K562 (cell line): ENCODE results near the gene MARCHF9. TPM values are rescaled to one million over a fixed set of nuclear protein-coding genes. Genes with fewer than 3 reads are reported as not detected.

Experiments used
- MAZ ChIP-seq, 2 experiments: fragments of 450-650 bp in 1 of 2; sonication (generic) in 1 of 2; formaldehyde crosslinking; IDR thresholded peaks in 1 of 2; conservative IDR thresholded peaks in 1 of 2; 2 replicates each; pipeline versions ENCODE4 v1.4.0 to v1.5.0; 2020; ENCODE audit warnings: mild to moderate bottlenecking in 1 of 2, missing genetic modification reagents in 1 of 2
- MEF2A ChIP-seq: IDR thresholded peaks from 2 replicates; pipeline ENCODE4 v1.6.1; 2011; ENCODE audit warnings: low read depth, mild to moderate bottlenecking, low read length, moderate library complexity; ENCODE audit not compliant: control insufficient read depth
- NFYB ChIP-seq: IDR thresholded peaks from 2 replicates; pipeline ENCODE4 v1.6.1; 2011; ENCODE audit warnings: mild to moderate bottlenecking, moderate library complexity; ENCODE audit not compliant: insufficient read length; ENCODE audit errors: extremely low read depth
- PCBP1 ChIP-seq: fragments of 200-400 bp; formaldehyde crosslinking; IDR thresholded peaks from 2 replicates; pipeline ENCODE4 v1.6.1; 2018; ENCODE audit warnings: mild to moderate bottlenecking, low read depth, low read length; ENCODE audit not compliant: poor library complexity, severe bottlenecking
- POLR2A ChIP-seq: fragments of 450-650 bp; conservative IDR thresholded peaks from 2 replicates; pipeline ENCODE4 v1.6.1; 2016
- SAFB2 ChIP-seq: fragments of 200-400 bp; formaldehyde crosslinking; IDR thresholded peaks from 2 replicates; pipeline ENCODE4 v1.6.1; 2018; ENCODE audit warnings: borderline replicate concordance, low read length, low read depth, moderate library complexity; ENCODE audit not compliant: severe bottlenecking
- polyA plus RNA-seq, 8 experiments: library from polyadenylated mRNA; depleted of rRNA in 4 of 8; stranded (reverse) in 5 of 8; unstranded in 3 of 8; fragments of >200 nt; fragmentation: Nextera tagmentation in 2 of 8; fragmentation: Illumina TruSeq in 1 of 8; extraction: Ambion mirVana in 2 of 8; extraction: Trizol in 1 of 8; gene quantifications; 2 replicates each; pipeline versions ENCODE4 v1.2.1 to v1.2.3, GENCODE V29; 2011 to 2014; ENCODE audit warnings: inconsistent platforms in 1 of 8, missing spikeins in 1 of 8
- total RNA-seq, 7 experiments: library from RNA; depleted of rRNA in 6 of 7; stranded (reverse); fragments of >200 nt in 6 of 7; fragmentation: Illumina TruSeq in 2 of 7; extraction: Trizol in 2 of 7; gene quantifications; 2 replicates each; pipeline versions ENCODE4 v1.2.1 to v1.2.3, GENCODE V29; 2011 to 2021; ENCODE audit warnings: low replicate concordance in 1 of 7
- TF ChIP-seq, protein P1 (sequence below): fragments of 450-650 bp; IDR thresholded peaks from 2 replicates; pipeline ENCODE4 v1.6.1; 2016; ENCODE audit warnings: missing biosample characterization, missing genetic modification characterization
- TF ChIP-seq, protein P2 (sequence below): fragments of 450-650 bp; IDR thresholded peaks from 2 replicates; pipeline ENCODE4 v1.6.1; 2016; ENCODE audit warnings: mild to moderate bottlenecking, moderate library complexity
- TF ChIP-seq, protein P3 (sequence below): IDR thresholded peaks from 3 replicates; pipeline ENCODE4 v1.6.1; 2011; ENCODE audit warnings: borderline replicate concordance, mild to moderate bottlenecking, moderate library complexity; ENCODE audit not compliant: insufficient read length; ENCODE audit errors: extremely low read depth

The MARCHF9 gene
- total and polyA plus RNA-seq, 9 of the 15 experiments (the other 6 are each of a cell fraction or from before 2014, with no cell fraction given), result 0.80 to 12.4 (median 6.2) TPM

DNA sequence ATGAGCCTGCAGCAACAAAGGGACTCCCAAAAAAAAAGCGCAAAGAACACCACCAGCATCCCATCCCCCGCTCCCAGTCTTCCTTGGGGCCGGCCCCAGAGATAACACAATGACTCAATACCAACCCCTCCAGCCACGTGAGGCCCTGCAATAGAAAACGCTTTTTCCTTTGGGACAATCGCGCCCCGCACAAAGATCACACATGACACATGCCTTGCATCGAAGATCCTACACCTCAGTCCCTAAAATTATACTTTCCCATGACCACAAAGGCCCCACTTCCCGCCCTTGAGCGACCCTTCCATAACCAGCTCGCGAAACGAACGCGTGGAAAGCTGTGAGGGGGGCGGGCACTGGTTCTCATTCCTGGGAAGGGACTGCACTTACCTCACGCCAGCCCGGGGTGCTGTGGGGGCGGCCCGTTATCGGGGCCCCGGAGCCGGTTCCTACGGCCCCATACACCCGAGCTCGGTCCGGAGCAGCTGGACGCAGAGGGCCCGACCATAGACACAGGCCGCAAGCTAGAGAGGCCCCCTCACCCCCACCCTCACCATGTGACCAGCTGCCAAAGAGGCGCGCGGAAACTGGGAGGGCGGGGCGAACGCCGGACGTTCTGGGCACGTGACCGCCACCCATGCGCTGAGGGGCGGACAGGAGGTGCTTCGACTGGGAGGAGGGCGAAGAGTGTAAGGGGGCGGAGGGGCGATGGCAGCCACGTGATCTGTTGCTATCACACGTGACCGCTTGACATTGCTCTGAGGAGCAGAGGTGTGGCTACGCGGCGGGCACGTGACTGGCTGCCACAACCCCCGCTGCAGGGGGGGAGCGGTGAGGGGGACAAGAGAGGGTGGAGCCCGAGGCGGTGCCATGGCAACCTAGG, 2.9 kb upstream of the MARCHF9 start, which contains the start of gene CDK4 (continued):
- TF ChIP-seq, protein P1, sequence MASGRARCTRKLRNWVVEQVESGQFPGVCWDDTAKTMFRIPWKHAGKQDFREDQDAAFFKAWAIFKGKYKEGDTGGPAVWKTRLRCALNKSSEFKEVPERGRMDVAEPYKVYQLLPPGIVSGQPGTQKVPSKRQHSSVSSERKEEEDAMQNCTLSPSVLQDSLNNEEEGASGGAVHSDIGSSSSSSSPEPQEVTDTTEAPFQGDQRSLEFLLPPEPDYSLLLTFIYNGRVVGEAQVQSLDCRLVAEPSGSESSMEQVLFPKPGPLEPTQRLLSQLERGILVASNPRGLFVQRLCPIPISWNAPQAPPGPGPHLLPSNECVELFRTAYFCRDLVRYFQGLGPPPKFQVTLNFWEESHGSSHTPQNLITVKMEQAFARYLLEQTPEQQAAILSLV (tag), result no peak
- TF ChIP-seq MEF2A (no peak), MAZ (CRISPR knock-in tag; conservative IDR thresholded peaks at IDR 0.05 in 1 of 2, IDR thresholded peaks at IDR 0.05 in 1 of 2) (peak; percentile 96 to 98), NFYB (no peak), POLR2A (peak; percentile 90), PCBP1 (no peak), SAFB2 (no peak)
- TF ChIP-seq, protein P2, sequence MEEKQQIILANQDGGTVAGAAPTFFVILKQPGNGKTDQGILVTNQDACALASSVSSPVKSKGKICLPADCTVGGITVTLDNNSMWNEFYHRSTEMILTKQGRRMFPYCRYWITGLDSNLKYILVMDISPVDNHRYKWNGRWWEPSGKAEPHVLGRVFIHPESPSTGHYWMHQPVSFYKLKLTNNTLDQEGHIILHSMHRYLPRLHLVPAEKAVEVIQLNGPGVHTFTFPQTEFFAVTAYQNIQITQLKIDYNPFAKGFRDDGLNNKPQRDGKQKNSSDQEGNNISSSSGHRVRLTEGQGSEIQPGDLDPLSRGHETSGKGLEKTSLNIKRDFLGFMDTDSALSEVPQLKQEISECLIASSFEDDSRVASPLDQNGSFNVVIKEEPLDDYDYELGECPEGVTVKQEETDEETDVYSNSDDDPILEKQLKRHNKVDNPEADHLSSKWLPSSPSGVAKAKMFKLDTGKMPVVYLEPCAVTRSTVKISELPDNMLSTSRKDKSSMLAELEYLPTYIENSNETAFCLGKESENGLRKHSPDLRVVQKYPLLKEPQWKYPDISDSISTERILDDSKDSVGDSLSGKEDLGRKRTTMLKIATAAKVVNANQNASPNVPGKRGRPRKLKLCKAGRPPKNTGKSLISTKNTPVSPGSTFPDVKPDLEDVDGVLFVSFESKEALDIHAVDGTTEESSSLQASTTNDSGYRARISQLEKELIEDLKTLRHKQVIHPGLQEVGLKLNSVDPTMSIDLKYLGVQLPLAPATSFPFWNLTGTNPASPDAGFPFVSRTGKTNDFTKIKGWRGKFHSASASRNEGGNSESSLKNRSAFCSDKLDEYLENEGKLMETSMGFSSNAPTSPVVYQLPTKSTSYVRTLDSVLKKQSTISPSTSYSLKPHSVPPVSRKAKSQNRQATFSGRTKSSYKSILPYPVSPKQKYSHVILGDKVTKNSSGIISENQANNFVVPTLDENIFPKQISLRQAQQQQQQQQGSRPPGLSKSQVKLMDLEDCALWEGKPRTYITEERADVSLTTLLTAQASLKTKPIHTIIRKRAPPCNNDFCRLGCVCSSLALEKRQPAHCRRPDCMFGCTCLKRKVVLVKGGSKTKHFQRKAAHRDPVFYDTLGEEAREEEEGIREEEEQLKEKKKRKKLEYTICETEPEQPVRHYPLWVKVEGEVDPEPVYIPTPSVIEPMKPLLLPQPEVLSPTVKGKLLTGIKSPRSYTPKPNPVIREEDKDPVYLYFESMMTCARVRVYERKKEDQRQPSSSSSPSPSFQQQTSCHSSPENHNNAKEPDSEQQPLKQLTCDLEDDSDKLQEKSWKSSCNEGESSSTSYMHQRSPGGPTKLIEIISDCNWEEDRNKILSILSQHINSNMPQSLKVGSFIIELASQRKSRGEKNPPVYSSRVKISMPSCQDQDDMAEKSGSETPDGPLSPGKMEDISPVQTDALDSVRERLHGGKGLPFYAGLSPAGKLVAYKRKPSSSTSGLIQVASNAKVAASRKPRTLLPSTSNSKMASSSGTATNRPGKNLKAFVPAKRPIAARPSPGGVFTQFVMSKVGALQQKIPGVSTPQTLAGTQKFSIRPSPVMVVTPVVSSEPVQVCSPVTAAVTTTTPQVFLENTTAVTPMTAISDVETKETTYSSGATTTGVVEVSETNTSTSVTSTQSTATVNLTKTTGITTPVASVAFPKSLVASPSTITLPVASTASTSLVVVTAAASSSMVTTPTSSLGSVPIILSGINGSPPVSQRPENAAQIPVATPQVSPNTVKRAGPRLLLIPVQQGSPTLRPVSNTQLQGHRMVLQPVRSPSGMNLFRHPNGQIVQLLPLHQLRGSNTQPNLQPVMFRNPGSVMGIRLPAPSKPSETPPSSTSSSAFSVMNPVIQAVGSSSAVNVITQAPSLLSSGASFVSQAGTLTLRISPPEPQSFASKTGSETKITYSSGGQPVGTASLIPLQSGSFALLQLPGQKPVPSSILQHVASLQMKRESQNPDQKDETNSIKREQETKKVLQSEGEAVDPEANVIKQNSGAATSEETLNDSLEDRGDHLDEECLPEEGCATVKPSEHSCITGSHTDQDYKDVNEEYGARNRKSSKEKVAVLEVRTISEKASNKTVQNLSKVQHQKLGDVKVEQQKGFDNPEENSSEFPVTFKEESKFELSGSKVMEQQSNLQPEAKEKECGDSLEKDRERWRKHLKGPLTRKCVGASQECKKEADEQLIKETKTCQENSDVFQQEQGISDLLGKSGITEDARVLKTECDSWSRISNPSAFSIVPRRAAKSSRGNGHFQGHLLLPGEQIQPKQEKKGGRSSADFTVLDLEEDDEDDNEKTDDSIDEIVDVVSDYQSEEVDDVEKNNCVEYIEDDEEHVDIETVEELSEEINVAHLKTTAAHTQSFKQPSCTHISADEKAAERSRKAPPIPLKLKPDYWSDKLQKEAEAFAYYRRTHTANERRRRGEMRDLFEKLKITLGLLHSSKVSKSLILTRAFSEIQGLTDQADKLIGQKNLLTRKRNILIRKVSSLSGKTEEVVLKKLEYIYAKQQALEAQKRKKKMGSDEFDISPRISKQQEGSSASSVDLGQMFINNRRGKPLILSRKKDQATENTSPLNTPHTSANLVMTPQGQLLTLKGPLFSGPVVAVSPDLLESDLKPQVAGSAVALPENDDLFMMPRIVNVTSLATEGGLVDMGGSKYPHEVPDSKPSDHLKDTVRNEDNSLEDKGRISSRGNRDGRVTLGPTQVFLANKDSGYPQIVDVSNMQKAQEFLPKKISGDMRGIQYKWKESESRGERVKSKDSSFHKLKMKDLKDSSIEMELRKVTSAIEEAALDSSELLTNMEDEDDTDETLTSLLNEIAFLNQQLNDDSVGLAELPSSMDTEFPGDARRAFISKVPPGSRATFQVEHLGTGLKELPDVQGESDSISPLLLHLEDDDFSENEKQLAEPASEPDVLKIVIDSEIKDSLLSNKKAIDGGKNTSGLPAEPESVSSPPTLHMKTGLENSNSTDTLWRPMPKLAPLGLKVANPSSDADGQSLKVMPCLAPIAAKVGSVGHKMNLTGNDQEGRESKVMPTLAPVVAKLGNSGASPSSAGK, result peak; percentile 96
- TF ChIP-seq, protein P3, sequence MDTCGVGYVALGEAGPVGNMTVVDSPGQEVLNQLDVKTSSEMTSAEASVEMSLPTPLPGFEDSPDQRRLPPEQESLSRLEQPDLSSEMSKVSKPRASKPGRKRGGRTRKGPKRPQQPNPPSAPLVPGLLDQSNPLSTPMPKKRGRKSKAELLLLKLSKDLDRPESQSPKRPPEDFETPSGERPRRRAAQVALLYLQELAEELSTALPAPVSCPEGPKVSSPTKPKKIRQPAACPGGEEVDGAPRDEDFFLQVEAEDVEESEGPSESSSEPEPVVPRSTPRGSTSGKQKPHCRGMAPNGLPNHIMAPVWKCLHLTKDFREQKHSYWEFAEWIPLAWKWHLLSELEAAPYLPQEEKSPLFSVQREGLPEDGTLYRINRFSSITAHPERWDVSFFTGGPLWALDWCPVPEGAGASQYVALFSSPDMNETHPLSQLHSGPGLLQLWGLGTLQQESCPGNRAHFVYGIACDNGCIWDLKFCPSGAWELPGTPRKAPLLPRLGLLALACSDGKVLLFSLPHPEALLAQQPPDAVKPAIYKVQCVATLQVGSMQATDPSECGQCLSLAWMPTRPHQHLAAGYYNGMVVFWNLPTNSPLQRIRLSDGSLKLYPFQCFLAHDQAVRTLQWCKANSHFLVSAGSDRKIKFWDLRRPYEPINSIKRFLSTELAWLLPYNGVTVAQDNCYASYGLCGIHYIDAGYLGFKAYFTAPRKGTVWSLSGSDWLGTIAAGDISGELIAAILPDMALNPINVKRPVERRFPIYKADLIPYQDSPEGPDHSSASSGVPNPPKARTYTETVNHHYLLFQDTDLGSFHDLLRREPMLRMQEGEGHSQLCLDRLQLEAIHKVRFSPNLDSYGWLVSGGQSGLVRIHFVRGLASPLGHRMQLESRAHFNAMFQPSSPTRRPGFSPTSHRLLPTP, result no peak
